HepG2 (cell line): ENCODE results near the gene IL17F. TPM values are rescaled to one million over a fixed set of nuclear protein-coding genes. Genes with fewer than 3 reads are reported as not detected.

ENCODE experiments used
- CEBPG ChIP-seq: IDR thresholded peaks from 2 replicates; pipeline ENCODE4 v1.6.1; 2016
- MAFG ChIP-seq: sonication (generic); formaldehyde crosslinking; IDR thresholded peaks from 2 replicates; pipeline ENCODE4 v1.5.1; 2020; ENCODE audit warnings: mild to moderate bottlenecking, missing genetic modification reagents
- NCOR1 ChIP-seq: fragments of 200-600 bp; sonication (generic); IDR thresholded peaks from 2 replicates; pipeline ENCODE4 v1.7.0; 2017; ENCODE audit warnings: antibody characterized with exemption, low read length, borderline replicate concordance
- NR2F2 ChIP-seq: IDR thresholded peaks from 2 replicates; pipeline ENCODE4 v1.6.1; 2012; ENCODE audit warnings: low read depth, inconsistent platforms, borderline replicate concordance
- PHF5A ChIP-seq: IDR thresholded peaks from one replicate; pipeline ENCODE4 v1.6.1; 2018; ENCODE audit warnings: low read depth, missing genetic modification reagents; ENCODE audit not compliant: unreplicated experiment
- RARA ChIP-seq: IDR thresholded peaks from 2 replicates; pipeline ENCODE4 v1.6.1; 2016; ENCODE audit warnings: missing genetic modification reagents, missing compliant biosample characterization
- RBM22 ChIP-seq: fragments of 200-400 bp; formaldehyde crosslinking; optimal IDR thresholded peaks from 2 replicates; pipeline ENCODE3; 2017; ENCODE audit warnings: mild to moderate bottlenecking, low read length, moderate library complexity
- RFX5 ChIP-seq: IDR thresholded peaks from 2 replicates; pipeline ENCODE4 v1.6.1; 2011; ENCODE audit warnings: low read depth, low read length, improper control_type of control experiment
- SOX5 ChIP-seq: IDR thresholded peaks from 2 replicates; pipeline ENCODE4 v1.6.1; 2016; ENCODE audit warnings: borderline replicate concordance
- SP1 ChIP-seq, 2 experiments: fragments of 450-650 bp in 1 of 2; sonication (generic) in 1 of 2; formaldehyde crosslinking in 1 of 2; IDR thresholded peaks; 2 replicates each; pipeline versions ENCODE4 v1.4.0 to v1.6.1; 2016 to 2020; ENCODE audit warnings: missing genetic modification reagents in 1 of 2
- ZBTB3 ChIP-seq: sonication (generic); formaldehyde crosslinking; IDR thresholded peaks from 2 replicates; pipeline ENCODE4 v1.4.0; 2020; ENCODE audit warnings: low read depth, mild to moderate bottlenecking, moderate library complexity, missing genetic modification reagents, borderline replicate concordance
- ZFP62 ChIP-seq: sonication (generic); formaldehyde crosslinking; IDR thresholded peaks from 2 replicates; pipeline ENCODE4 v1.4.0; 2020; ENCODE audit warnings: missing genetic modification reagents
- ZNF331 ChIP-seq: sonication (generic); formaldehyde crosslinking; IDR thresholded peaks from 2 replicates; pipeline ENCODE4 v1.4.0; 2020; ENCODE audit warnings: missing genetic modification reagents
- ZNF644 ChIP-seq: IDR thresholded peaks from 2 replicates; pipeline ENCODE4 v1.6.1; 2016; ENCODE audit warnings: low read depth
- ZSCAN21 ChIP-seq: sonication (generic); formaldehyde crosslinking; IDR thresholded peaks from 2 replicates; pipeline ENCODE4 v1.8.0; 2022; ENCODE audit warnings: mild to moderate bottlenecking, missing genetic modification reagents, moderate library complexity, borderline replicate concordance
- polyA plus RNA-seq, 8 experiments: library from polyadenylated mRNA; depleted of rRNA in 3 of 8; stranded (reverse) in 7 of 8; unstranded in 1 of 8; fragments of >200 nt; fragmentation: Illumina TruSeq in 4 of 8; extraction: Trizol in 4 of 8; gene quantifications; 2 replicates each; pipeline versions ENCODE4 v1.2.1 to v1.2.3, GENCODE V29; 2011 to 2016; ENCODE audit warnings: low read depth in 4 of 8, missing spikeins in 1 of 8, mixed read lengths in 1 of 8; ENCODE audit not compliant: insufficient read depth in 1 of 8
- total RNA-seq, 5 experiments: library from RNA; depleted of rRNA; stranded (reverse); fragments of >200 nt; fragmentation: Illumina TruSeq; extraction: Trizol; gene quantifications; 2 replicates each; pipeline ENCODE4 v1.2.3, GENCODE V29; 2016; ENCODE audit warnings: low read depth in 1 of 5
- TF ChIP-seq, protein P1 (sequence below): IDR thresholded peaks from 2 replicates; pipeline ENCODE4 v1.6.1; 2016; ENCODE audit warnings: mild to moderate bottlenecking
- TF ChIP-seq, protein P2 (sequence below): sonication (generic); formaldehyde crosslinking; IDR thresholded peaks from 2 replicates; pipeline ENCODE4 v1.5.0; 2020; ENCODE audit warnings: mild to moderate bottlenecking, missing genetic modification reagents, borderline replicate concordance
- TF ChIP-seq, protein P3 (sequence below): sonication (generic); formaldehyde crosslinking; IDR thresholded peaks from 2 replicates; pipeline ENCODE4 v1.8.0; 2022; ENCODE audit warnings: mild to moderate bottlenecking, missing genetic modification reagents, moderate library complexity
- TF ChIP-seq, protein P4 (sequence below): sonication (generic); formaldehyde crosslinking; IDR thresholded peaks from 2 replicates; pipeline ENCODE4 v1.4.0; 2020; ENCODE audit warnings: missing genetic modification reagents, borderline replicate concordance
- TF ChIP-seq, protein P5 (sequence below): sonication (generic); formaldehyde crosslinking; IDR thresholded peaks from 2 replicates; pipeline ENCODE4 v1.4.0; 2020; ENCODE audit warnings: missing genetic modification reagents

IL17F gene
- total and polyA plus RNA-seq, 2 of the 13 experiments (the other 11 are each of a cell fraction or from before 2014, with no cell fraction given) = not detected

DNA sequence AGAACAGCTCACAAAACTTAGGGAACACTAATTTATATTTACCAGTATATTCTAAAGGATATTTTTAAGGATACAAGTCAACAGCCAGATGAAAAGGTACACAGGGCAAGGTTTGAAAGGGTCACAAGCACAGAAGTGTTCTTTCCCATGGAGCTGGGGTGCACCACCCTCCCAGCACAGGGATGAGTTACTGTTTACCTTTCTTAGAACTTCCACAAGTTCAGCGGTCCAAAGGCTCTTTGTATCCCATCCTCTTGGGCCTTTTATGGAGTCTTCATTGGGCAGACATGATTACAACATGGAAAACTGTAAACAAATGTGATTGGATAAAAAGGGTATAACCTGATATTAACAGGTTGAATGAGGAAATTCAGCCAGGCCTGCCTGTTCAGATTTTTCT is 1.1 kb upstream of the IL17F start (continued):
- TF ChIP-seq, protein P1, sequence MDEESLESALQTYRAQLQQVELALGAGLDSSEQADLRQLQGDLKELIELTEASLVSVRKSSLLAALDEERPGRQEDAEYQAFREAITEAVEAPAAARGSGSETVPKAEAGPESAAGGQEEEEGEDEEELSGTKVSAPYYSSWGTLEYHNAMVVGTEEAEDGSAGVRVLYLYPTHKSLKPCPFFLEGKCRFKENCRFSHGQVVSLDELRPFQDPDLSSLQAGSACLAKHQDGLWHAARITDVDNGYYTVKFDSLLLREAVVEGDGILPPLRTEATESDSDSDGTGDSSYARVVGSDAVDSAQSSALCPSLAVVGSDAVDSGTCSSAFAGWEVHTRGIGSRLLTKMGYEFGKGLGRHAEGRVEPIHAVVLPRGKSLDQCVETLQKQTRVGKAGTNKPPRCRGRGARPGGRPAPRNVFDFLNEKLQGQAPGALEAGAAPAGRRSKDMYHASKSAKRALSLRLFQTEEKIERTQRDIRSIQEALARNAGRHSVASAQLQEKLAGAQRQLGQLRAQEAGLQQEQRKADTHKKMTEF (CRISPR knock-in tag) = peak; percentile 55; the same call in 1 of the 2 replicates
- TF ChIP-seq PHF5A (CRISPR knock-in tag) (no peak), ZFP62 (no peak), ZBTB3 (no peak), RFX5 (no peak), SP1 (IDR thresholded peaks at IDR 0.05) (no peak), SP1 (CRISPR knock-in tag; IDR thresholded peaks at IDR 0.05) (no peak), MAFG (CRISPR knock-in tag) (no peak), RARA (peak; percentile 93), NR2F2 (no peak), SOX5 (CRISPR knock-in tag) (peak; percentile 69; the same call in 1 of the 2 replicates), CEBPG (CRISPR knock-in tag) (no peak), ZNF331 (no peak), NCOR1 (no peak; the same call in 1 of the 2 replicates), ZSCAN21 (CRISPR knock-in tag) (no peak), ZNF644 (CRISPR knock-in tag) (peak; percentile 89), RBM22 (no peak)
- TF ChIP-seq, protein P2, sequence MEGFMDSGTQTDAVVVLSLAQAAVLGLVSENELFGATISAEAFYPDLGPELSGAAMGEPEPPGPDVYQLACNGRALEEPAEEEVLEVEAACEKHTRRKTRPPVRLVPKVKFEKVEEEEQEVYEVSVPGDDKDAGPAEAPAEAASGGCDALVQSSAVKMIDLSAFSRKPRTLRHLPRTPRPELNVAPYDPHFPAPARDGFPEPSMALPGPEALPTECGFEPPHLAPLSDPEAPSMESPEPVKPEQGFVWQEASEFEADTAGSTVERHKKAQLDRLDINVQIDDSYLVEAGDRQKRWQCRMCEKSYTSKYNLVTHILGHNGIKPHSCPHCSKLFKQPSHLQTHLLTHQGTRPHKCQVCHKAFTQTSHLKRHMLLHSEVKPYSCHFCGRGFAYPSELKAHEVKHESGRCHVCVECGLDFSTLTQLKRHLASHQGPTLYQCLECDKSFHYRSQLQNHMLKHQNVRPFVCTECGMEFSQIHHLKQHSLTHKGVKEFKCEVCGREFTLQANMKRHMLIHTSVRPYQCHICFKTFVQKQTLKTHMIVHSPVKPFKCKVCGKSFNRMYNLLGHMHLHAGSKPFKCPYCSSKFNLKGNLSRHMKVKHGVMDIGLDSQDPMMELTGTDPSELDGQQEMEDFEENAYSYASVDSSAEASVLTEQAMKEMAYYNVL (CRISPR knock-in tag) = peak; percentile 47; the same call in 1 of the 2 replicates
- TF ChIP-seq, protein P3, sequence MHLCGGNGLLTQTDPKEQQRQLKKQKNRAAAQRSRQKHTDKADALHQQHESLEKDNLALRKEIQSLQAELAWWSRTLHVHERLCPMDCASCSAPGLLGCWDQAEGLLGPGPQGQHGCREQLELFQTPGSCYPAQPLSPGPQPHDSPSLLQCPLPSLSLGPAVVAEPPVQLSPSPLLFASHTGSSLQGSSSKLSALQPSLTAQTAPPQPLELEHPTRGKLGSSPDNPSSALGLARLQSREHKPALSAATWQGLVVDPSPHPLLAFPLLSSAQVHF (CRISPR knock-in tag) = no peak
- TF ChIP-seq, protein P4, sequence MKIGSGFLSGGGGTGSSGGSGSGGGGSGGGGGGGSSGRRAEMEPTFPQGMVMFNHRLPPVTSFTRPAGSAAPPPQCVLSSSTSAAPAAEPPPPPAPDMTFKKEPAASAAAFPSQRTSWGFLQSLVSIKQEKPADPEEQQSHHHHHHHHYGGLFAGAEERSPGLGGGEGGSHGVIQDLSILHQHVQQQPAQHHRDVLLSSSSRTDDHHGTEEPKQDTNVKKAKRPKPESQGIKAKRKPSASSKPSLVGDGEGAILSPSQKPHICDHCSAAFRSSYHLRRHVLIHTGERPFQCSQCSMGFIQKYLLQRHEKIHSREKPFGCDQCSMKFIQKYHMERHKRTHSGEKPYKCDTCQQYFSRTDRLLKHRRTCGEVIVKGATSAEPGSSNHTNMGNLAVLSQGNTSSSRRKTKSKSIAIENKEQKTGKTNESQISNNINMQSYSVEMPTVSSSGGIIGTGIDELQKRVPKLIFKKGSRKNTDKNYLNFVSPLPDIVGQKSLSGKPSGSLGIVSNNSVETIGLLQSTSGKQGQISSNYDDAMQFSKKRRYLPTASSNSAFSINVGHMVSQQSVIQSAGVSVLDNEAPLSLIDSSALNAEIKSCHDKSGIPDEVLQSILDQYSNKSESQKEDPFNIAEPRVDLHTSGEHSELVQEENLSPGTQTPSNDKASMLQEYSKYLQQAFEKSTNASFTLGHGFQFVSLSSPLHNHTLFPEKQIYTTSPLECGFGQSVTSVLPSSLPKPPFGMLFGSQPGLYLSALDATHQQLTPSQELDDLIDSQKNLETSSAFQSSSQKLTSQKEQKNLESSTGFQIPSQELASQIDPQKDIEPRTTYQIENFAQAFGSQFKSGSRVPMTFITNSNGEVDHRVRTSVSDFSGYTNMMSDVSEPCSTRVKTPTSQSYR = no peak
- TF ChIP-seq, protein P5, sequence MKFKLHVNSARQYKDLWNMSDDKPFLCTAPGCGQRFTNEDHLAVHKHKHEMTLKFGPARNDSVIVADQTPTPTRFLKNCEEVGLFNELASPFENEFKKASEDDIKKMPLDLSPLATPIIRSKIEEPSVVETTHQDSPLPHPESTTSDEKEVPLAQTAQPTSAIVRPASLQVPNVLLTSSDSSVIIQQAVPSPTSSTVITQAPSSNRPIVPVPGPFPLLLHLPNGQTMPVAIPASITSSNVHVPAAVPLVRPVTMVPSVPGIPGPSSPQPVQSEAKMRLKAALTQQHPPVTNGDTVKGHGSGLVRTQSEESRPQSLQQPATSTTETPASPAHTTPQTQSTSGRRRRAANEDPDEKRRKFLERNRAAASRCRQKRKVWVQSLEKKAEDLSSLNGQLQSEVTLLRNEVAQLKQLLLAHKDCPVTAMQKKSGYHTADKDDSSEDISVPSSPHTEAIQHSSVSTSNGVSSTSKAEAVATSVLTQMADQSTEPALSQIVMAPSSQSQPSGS = no peak
